SK-N-SH (cell line): Measurements from ENCODE around the gene ALPG. TPM values are rescaled to one million over a fixed set of nuclear protein-coding genes. Genes with fewer than 3 reads are reported as not detected.

Experiments
- CTCF ChIA-PET: fragments of 300-600, 350-600 bp; formaldehyde crosslinking; extraction: SDS; loops from one replicate; lab custom pipeline; 2021; lab: Yijun Ruan, JAX
- POLR2A ChIA-PET: fragments of 350-600 bp; sonication (Branson Sonifier 250); formaldehyde crosslinking; extraction: SDS; loops from one replicate; lab custom pipeline; 2020; ENCODE audit warnings: antibody characterized with exemption, inconsistent platforms; lab: Yijun Ruan, JAX
- DNase-seq: peaks from one replicate; pipeline ENCODE4 v3.0.0; 2012
- H2AFZ ChIP-seq: fragments of 200-600 bp; sonication (generic); 2 replicates; pipeline ENCODE4 v1.8.1; 2016; ENCODE audit warnings: antibody characterized with exemption, mild to moderate bottlenecking, low read depth
- H3F3A ChIP-seq: fragments of 200-600 bp; sonication (generic); replicated peaks from 2 replicates; pipeline ENCODE3; 2016; ENCODE audit warnings: antibody characterized with exemption, mild to moderate bottlenecking; ENCODE audit not compliant: insufficient read depth
- H3K27ac ChIP-seq, 2 experiments: fragments of 200-500 bp in 1 of 2; fragments of 200-600 bp in 1 of 2; sonication (Bioruptor generic) in 1 of 2; sonication (generic), shearing (Covaris generic) in 1 of 2; 2 replicates each; pipeline versions ENCODE4 v1.5.1 to v1.6.1; 2014 to 2016; ENCODE audit warnings: low read depth in 2 of 2, inconsistent platforms in 1 of 2, low read length in 1 of 2, mild to moderate bottlenecking in 1 of 2, mixed read lengths in 1 of 2
- H3K27me3 ChIP-seq: fragments of 200-600 bp; sonication (generic), shearing (Covaris generic); 2 replicates; pipeline ENCODE4 v1.6.1; 2016; ENCODE audit warnings: mixed run types; ENCODE audit not compliant: insufficient read depth
- H3K36me3 ChIP-seq, 2 experiments: fragments of 200-500 bp in 1 of 2; fragments of 200-600 bp in 1 of 2; sonication (Bioruptor generic) in 1 of 2; sonication (generic) in 1 of 2; replicated peaks in 1 of 2; 2 replicates each; pipeline versions ENCODE3 to v1.5.1; 2014 to 2016; ENCODE audit warnings: low read length in 1 of 2, mild to moderate bottlenecking in 1 of 2; ENCODE audit not compliant: insufficient read depth in 2 of 2, control insufficient read depth in 1 of 2
- H3K4me1 ChIP-seq, 2 experiments: fragments of 200-500 bp in 1 of 2; fragments of 200-600 bp in 1 of 2; sonication (Bioruptor generic) in 1 of 2; sonication (generic), shearing (Covaris generic) in 1 of 2; 2 replicates each; pipeline versions ENCODE4 v1.5.1 to v1.6.1; 2014 to 2016; ENCODE audit warnings: low read depth in 1 of 2, low read length in 1 of 2, mixed run types in 1 of 2; ENCODE audit not compliant: insufficient read depth in 2 of 2, control insufficient read depth in 1 of 2
- H3K4me2 ChIP-seq: fragments of 200-600 bp; sonication (generic), shearing (Covaris generic); 2 replicates; pipeline ENCODE4 v1.6.1; 2017; ENCODE audit warnings: mixed run types
- H3K4me3 ChIP-seq, 2 experiments: fragments of 200-500 bp in 1 of 2; fragments of 200-600 bp in 1 of 2; sonication (Bioruptor generic) in 1 of 2; sonication (generic), shearing (Covaris generic) in 1 of 2; 2 replicates each; pipeline versions ENCODE4 v1.5.1 to v1.8.1; 2014 to 2016; ENCODE audit warnings: low read depth in 2 of 2, inconsistent platforms in 1 of 2, low read length in 1 of 2, mild to moderate bottlenecking in 1 of 2, mixed read lengths in 1 of 2, moderate library complexity in 1 of 2
- H3K79me2 ChIP-seq: fragments of 200-600 bp; sonication (generic); 2 replicates; pipeline ENCODE4 v1.8.1; 2017; ENCODE audit warnings: mild to moderate bottlenecking; ENCODE audit not compliant: insufficient read depth
- H3K9ac ChIP-seq: fragments of 200-600 bp; sonication (generic); 2 replicates; pipeline ENCODE4 v1.6.1; 2017; ENCODE audit warnings: mixed run types
- H3K9me2 ChIP-seq: fragments of 200-600 bp; sonication (generic); 2 replicates; pipeline ENCODE4 v1.6.1; 2017; ENCODE audit warnings: mixed run types
- H3K9me3 ChIP-seq: fragments of 200-600 bp; sonication (generic); 2 replicates; pipeline ENCODE4 v1.6.1; 2017; ENCODE audit warnings: mixed run types, mild to moderate bottlenecking, moderate library complexity
- H4K20me1 ChIP-seq: fragments of 200-600 bp; sonication (generic); 2 replicates; pipeline ENCODE4 v1.6.1; 2017; ENCODE audit warnings: mild to moderate bottlenecking, mixed run types; ENCODE audit not compliant: insufficient read depth
- EP300 ChIP-seq, 2 experiments: IDR thresholded peaks; 2 replicates each; pipeline versions ENCODE4 v1.4.0 to v1.6.1; 2012; ENCODE audit warnings: borderline replicate concordance in 1 of 2, low read depth in 1 of 2, low read length in 1 of 2
- FOXM1 ChIP-seq: IDR thresholded peaks from 2 replicates; pipeline ENCODE4 v1.4.0; 2012; ENCODE audit warnings: low read depth, mild to moderate bottlenecking
- MEF2A ChIP-seq: IDR thresholded peaks from 2 replicates; pipeline ENCODE4 v1.4.0; 2012; ENCODE audit warnings: low read depth, borderline replicate concordance
- MXI1 ChIP-seq: IDR thresholded peaks from 2 replicates; pipeline ENCODE4 v1.6.1; 2012; ENCODE audit warnings: mild to moderate bottlenecking, low read depth, low read length, improper control_type of control experiment
- NRF1 ChIP-seq: IDR thresholded peaks from 2 replicates; pipeline ENCODE4 v1.6.1; 2012; ENCODE audit warnings: low read depth, mild to moderate bottlenecking, low read length
- RCOR1 ChIP-seq: fragments of 150-350 bp; IDR thresholded peaks from 2 replicates; pipeline ENCODE4 v1.6.1; 2017; ENCODE audit warnings: antibody characterized with exemption, low read length
- REST ChIP-seq: IDR thresholded peaks from 2 replicates; pipeline ENCODE4 v1.6.1; 2012; ENCODE audit warnings: mild to moderate bottlenecking, low read depth, low read length, moderate library complexity
- RFX5 ChIP-seq: IDR thresholded peaks from 2 replicates; pipeline ENCODE4 v1.6.1; 2012; ENCODE audit warnings: mild to moderate bottlenecking, improper control_type of control experiment, low read length
- USF1 ChIP-seq: IDR thresholded peaks from 2 replicates; pipeline ENCODE4 v1.4.0; 2012; ENCODE audit warnings: low read depth, borderline replicate concordance
- ZBTB33 ChIP-seq: IDR thresholded peaks from 2 replicates; pipeline ENCODE4 v1.4.0; 2012; ENCODE audit warnings: low read depth, borderline replicate concordance
- WGBS: methylation state at CpG from one replicate; pipeline ENCODE4 v1.1.6; 2017; ENCODE audit warnings: low lambda C conversion rate; 5-methylcytosine and 5-hydroxymethylcytosine counted together
- polyA plus RNA-seq, 3 experiments: library from polyadenylated mRNA; depleted of rRNA; stranded (reverse); fragments of >200 nt; gene quantifications; 2 replicates each; pipeline ENCODE4 v1.2.3, GENCODE V29; 2012
- TF ChIP-seq, protein P1 (sequence below): IDR thresholded peaks from 2 replicates; pipeline ENCODE4; 2012

Gene ALPG
- polyA plus RNA-seq, 1 of the 3 experiments (the other 2 are of a cell fraction) = not detected

GRCh38 chr2:232376713-232377112, 29.9 kb upstream of the ALPG start (continued):
- TF ChIP-seq REST (no peak), USF1 (no peak)

DNA sequence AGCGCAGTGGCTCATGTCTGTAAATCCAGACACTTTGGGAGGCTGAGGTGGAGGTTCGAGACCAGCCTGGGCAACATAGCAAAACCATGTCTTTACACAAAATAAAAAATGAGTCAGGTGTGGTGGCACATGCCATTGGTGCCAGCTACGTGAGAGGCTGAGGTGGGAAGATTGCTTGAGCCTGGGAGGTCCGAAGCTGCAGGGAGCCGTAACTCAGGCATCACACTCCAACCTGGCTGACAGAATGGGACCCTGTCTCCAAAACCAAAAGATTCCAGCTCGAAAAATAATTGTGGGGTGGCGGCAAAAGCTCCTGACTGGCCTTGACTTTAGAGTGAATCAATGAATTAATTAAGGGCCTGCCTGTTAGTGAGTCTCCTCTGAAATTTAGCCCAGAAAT, 29.3 kb upstream of the ALPG start:
- WGBS = 70% methylated on average over 7 of the region's 7 CpGs
- Histone ChIP-seq H3F3A (no peaks in the 10 kb centered on the region), H4K20me1 (no peaks in the 10 kb centered on the region), H3K27me3 (peaks cover 9% of the 10 kb centered on the region), H2AFZ (no peak overlapping the region), H3K79me2 (no peaks in the 10 kb centered on the region), H3K4me3 (no peak overlapping the region), H3K9me3 (no peaks in the 10 kb centered on the region), H3K4me2 (no peak overlapping the region), H3K36me3 (no peaks in the 10 kb centered on the region), H3K4me1 (no peaks in the 10 kb centered on the region), H3K9ac (no peak overlapping the region), H3K27ac (no peak overlapping the region), H3K9me2 (no peaks in the 10 kb centered on the region)
- ChIA-PET CTCF (interaction anchor here (0.6 to 1.8 kb wide), 3 partner anchors 67 to 452 kb away, joined by 3 to 5 read pairs (median 3); no protein-coding TSS in a partner anchor), POLR2A (no interaction called here)
- no peak for DNase-seq
- TF ChIP-seq RCOR1 = no peak
- no peak for TF ChIP-seq EP300 (IDR thresholded peaks at IDR 0.05; ENCODE audit: borderline replicate concordance in 1 of 2, low read depth in 1 of 2, low read length in 1 of 2)
- TF ChIP-seq NRF1 = no peak
- TF ChIP-seq RFX5 = no peak
- TF ChIP-seq MEF2A = no peak
- no peak for TF ChIP-seq FOXM1

DNA sequence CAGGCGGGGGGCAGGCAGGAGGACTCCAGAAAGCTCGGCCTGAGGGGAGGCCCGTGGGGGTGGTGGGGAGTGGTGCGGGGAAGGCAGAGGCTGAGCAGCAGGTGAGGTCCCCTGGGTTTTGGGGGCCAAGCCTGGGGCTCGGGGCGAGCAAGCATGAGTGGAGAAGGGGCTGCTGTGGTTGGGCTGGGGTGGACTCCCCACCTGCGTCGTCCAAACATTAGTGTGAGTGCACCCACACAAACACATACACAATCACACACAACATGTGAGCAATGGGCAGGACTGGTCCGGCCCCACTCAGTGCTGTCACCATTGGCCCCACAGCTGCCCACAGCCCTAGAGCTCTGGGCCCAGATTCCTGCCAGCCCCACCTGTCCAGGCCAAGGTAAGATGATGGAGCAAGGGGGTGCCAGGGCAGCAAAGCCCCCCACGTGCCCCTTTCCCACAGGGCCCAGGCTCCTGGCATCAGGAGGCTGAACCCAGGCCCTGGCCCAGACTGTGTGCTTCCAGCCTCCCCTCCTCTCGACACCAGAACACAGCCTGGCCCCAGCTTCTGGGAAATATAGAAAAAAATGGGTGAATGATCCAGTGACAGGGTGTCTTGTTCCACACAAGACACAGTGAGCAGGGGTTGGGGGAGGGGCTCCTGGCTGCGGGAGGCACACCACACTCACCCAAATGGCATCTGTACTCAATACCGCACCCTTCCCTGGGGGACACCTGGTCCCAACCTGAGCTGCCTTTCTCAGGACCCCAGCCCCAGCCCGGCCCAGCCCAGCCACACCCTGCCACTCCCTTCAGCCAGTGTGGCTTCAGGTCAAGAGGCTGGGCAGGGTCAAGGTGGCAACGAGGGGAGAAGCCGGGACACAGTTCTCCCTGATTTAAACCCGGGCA, 28.6 kb upstream of the ALPG start:
- no peaks in the 10 kb centered on the region for H3F3A ChIP-seq
- H3K9ac ChIP-seq = no peak overlapping the region
- CTCF ChIA-PET = interaction anchor here (1.6 to 1.8 kb wide), 2 partner anchors 51 to 66 kb away, joined by 3 to 5 read pairs; no protein-coding TSS in a partner anchor
- H3K4me1 ChIP-seq = no peaks in the 10 kb centered on the region
- H3K79me2 ChIP-seq = no peaks in the 10 kb centered on the region
- no peaks in the 10 kb centered on the region for H3K36me3 ChIP-seq
- no peaks in the 10 kb centered on the region for H4K20me1 ChIP-seq
- no peaks in the 10 kb centered on the region for H3K9me3 ChIP-seq
- H3K27ac ChIP-seq = no peak overlapping the region
- POLR2A ChIA-PET = no interaction called here
- no peak for DNase-seq
- H3K9me2 ChIP-seq = no peaks in the 10 kb centered on the region
- H3K27me3 ChIP-seq = peaks cover 12% of the 10 kb centered on the region
- no peak overlapping the region for H3K4me2 ChIP-seq
- H3K4me3 ChIP-seq = no peak overlapping the region
- 59% methylated on average over 9 of the region's 17 CpGs for WGBS
- no peak overlapping the region for H2AFZ ChIP-seq
- TF ChIP-seq, protein P1, sequence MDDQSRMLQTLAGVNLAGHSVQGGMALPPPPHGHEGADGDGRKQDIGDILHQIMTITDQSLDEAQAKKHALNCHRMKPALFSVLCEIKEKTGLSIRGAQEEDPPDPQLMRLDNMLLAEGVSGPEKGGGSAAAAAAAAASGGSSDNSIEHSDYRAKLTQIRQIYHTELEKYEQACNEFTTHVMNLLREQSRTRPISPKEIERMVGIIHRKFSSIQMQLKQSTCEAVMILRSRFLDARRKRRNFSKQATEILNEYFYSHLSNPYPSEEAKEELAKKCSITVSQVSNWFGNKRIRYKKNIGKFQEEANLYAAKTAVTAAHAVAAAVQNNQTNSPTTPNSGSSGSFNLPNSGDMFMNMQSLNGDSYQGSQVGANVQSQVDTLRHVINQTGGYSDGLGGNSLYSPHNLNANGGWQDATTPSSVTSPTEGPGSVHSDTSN = no peak
- no peak for TF ChIP-seq MXI1
- no peak for TF ChIP-seq RCOR1
- no peak for TF ChIP-seq ZBTB33
- no peak for TF ChIP-seq REST
